Epidermal melanocyte (primary cell): Measurements from ENCODE around the gene SF3A2.
"Not testable (repeated sequence)": the region's sequence is repeated elsewhere in the genome, so short reads cannot be mapped to it uniquely, and the experiment has no call there.

Source experiments
- DNase-seq: peaks from one replicate; pipeline ENCODE4 v3.0.0; 2011; ENCODE audit warnings: low spot score; ENCODE audit not compliant: insufficient read length

SF3A2 gene

DNA sequence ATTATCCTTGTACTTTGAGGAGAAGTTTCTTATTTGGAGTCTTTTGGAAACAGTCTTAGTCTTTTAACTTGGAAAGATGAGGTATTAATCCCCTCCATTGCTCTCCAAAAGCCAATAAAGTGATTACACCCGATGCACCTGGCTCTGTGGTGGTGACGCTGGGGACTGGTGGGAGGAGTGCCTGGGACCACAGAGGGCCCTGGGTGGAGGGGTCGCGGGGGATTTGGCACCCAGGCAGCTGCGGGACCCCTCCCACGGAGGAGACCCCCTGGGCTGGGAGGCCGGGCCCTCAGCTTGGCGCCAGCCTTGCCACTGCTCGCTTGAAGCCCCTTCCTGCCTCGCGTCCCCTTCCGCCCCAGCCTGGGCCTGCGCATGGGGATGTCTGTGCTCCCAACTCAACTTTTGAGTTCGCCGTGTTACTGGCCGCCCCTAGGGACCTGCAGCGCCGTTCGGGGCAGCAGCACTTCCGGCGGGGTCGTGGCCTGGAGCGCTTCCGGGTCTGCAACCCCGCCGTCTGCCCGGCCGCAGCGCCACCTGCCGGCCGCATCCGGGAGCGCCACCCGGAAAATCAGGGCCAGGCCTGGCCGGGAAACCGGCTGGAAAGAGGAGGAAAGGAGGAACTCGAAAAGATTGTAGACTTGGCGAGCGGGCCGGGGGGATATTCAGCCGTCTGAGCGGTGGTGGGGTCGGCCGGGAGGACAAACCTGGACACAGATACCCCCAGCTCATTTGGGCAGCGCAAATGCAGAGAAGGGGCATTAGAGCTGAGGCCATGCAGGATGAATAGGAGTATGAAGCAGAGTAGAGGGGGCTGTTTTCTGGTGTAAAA is 36.9 kb downstream of the SF3A2 start:
- peak; percentile 98 for DNase-seq

DNA sequence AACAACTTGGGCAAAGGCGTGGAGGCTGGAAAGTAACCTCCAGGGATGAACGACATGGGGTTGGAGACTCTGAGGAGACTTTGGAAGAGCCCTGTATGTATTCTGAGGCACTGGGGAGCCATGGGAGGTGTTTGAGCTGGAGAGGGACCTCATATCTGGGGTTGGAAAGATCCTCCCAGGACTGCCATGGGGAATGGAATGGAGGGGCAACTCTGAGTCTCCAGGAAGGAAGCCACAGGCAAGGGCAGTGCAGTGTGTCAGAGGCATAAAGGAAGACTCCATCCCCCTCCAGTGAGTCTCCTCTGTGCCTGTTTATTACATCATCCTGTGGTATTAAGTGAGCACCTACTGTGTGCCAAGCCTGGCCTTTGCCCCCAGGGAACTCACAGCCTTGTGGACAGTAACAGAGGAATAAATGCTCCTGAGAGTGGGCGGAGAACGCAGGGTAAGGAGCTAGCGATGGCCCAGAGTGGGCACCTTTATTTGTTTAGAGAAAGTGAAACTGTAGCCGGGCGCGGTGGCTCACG is 37.6 kb downstream of the SF3A2 start:
- DNase-seq, result no peak

DNA sequence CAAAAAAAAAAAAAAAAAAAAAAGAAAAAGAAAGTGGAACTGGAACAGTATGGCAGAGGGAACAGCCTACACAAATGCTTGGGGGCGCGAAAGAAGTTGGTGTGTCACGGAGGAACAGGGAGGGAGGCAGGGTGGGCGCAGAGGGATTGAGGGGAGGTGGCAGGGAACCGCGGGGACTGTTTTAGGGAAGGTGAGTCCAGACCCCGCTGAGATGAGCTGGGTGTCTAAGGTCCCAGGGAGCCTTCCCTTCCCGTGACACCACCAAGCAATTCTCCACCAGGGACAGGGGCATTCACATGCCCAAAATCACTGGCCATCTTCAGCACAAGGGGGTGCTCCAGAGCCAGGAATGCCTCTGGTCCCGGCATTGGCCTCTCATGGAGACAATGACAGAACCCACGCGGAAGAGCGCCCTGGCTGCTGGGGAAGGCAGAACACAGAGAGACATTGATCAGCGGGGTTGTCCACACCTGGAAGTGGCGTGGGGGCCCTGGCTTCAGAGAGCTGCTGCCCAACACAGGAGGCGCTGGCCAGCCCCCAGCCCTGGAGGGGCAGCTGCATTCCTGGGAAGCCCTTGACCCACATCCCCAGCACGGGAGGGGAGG is 38.4 kb downstream of the SF3A2 start:
- no peak for DNase-seq

DNA sequence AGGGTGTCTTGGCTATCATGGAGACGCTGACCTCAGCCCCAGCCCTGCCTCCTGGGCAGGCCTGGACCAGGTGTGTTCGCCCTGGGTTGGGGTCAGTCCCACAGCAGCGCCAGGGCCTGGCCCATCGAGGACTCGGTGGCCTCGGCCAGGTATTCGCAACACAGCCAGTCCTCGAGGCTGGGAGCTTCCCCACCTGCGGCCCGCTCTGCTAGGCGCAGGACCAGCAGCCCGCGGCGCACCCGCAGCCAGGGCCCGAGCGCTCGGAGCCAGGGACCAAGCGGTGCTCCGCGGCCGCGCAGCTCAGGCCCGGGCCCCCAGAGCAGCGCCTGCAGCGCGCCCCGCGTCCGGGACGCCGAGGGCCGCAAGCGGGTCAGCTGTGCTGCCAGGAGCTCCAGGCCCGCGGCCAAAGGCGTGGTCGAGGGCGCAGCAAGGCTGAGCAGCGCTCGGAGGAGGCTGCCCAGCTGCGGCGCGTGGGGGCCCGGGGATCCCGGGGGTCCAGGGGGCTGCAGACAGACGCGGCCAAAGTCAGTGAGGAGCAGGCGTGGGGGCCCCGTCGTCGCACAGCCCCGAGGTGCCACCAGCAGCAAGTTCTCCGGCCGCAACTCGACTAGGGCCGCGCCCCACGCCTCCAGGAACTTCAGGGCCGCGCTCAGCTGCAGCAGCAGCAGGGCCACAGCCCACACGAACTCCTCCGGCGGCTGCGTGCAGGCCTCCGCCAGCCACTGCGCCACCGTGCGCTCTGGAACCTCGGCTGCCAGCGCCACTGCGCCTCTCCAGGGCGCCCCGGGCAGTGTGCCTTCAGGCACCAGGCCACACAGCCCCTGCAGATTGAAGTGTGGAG is 39.2 kb downstream of the SF3A2 start:
- DNase-seq, result no peak

- no peak for DNase-seq
These were observed 39.9 kb downstream of the SF3A2 start for GRCh38 chr19:2276429-2276986.

DNA sequence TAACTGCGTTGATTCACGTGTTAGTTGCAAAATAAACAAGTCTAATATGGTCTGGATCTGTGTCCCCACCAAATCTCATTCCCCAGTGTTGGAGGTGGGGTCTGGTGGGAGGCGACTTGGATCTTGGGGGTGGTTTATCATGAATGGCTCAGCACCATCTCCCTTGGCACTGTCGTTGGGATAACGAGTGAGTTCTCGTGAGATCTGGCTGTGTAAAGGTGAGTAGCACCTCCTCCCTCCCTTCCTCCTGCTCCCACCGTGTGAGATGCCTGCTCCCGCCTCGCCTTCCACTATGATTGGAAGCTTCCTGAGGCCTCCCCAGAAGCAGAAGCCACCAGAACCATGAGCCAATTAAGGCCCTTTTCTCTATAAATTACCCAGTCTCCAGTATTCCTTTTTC is 40.5 kb downstream of the SF3A2 start:
- DNase-seq, result no peak

- DNase-seq, result no peak
These were observed 42.0 kb downstream of the SF3A2 start for GRCh38 chr19:2278459-2279158.

DNA sequence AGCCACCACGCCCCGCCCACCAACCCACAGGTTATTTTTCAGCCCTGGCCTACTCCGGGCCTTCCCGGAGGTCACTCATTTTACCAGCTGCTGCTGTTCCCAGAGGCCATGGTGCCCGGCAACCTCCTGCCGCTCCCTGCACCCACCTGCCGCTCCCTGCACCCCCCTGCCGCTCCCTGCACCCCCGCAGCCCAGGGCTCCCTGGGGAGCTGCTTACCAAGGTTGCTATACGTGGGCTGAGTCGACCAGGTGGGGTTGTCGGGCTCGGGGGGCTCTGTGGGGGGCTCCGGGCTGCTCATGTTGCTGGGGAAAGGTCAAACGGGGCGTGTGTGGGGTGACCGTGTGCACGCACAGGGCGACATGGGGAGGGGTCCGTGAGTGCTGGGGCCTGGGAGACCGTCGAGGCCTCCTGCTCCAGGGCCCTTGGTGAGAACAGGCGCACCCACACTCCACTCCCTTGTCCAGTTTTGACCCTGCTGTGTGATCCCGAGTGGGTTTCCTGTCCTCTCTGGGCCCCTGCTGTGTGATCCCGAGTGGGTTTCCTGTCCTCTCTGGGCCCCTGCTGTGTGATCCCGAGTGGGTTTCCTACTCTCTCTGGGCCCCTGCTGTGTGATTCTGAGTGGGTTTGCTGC is 44.1 kb downstream of the SF3A2 start:
- no peak for DNase-seq

GRCh38 chr19:2281265-2282061 is 44.8 kb downstream of the SF3A2 start:
- not testable (repeated sequence) for DNase-seq

DNA sequence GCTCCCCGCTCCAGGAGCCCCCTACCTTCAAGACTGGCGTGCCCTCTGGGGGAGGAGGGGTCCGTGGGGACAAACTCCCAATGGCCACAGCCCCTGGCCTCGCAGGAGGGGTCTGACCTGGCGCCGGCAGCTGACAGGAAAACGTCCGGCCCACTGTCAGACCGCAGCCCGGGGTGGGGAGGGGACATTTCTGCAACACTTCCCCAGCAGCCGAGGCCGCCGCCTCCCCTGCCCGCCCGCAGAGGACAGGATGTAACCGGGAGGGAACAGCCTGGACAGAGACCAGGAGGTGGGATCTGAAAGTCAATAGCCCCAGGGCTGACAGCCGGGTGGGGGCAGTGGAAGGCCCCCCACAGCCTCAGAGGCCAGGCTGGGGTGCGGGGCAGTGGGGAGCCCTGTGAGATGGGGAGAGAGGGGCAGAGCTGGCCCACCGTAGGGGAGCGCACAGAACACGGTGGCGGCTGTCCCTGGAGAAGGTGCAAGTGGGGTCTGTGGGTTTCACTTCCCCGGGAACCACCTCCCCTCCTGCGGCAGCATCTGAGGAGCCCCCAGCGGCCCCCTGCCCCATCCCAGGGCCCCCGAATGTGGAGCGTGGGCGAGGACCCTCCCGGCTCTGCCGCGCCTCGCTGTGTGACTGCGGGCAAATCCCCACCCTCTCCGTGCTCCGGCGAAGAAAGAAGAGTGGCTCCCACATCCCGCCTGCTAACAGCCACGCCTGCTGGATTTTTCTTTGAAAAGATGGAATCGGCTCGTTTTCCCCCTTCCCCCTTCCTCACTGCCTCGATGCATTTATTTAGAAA is 45.6 kb downstream of the SF3A2 start, which contains the start of gene PEAK3:
PEAK3 (minus strand) TSS at position 114 of the 800 bp plus-strand sequence. CDS start 1,244 bp downstream, outside the sequence.
- no peak for DNase-seq

DNA sequence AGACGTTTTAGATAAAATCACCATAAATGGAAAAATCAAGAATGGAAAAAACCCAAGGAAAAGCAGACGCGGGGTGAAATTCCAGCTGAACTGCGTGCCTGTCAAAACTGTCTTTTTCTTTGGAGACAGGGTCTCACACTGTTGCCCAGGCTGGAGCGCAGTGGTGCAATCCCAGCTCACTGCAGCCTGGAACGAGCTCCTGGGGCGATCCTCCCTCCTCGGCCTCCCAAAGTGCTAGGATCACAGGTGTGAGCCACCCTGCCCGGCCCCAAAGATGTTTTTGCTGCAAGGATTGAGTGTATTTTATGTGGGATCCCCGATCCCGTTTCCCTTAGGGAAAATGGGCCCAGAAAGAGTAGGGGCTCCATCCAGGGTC is 46.2 kb downstream of the SF3A2 start:
- no peak for DNase-seq

GRCh38 chr19:2283835-2284507 is 47.3 kb downstream of the SF3A2 start:
- no peak for DNase-seq

DNA sequence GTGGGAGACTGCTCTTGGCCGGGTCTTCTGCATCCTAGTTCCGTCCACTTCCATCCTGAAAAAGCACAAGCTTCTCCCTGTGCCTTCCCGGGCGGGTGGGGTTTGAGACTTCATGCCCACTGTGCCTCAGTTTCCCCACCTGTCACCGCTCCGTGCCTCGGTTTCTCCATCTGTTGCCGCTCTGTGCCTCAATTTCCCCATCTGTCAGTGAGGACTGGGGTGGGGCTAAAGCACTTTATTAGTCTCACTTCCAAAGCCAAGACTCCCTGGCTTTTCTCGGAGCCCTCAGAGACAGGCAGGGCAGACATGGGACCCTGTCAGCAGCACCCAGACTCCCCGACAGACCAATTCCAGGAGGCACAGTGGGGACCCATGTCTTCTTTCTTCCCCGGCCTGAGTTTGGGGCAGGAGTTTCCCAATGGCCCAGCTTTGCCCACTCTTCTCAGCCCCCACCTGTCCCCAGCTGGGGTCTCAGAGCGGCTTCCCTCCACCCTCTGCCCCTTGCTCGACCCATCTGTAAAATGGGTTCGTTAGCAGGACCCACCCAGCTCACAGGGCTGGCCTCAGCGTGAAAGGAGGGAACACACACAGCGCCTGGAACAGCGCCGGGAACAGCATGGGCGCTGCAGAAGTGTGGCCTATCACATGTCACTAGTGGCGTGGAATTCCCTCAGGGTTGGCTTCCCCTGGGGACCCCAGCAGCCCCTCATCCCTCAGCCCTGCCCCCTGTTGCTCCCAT is 49.9 kb downstream of the SF3A2 start:
- peak; percentile 12 for DNase-seq

GRCh38 chr19:2287585-2288337 is 51.1 kb downstream of the SF3A2 start:
- peak; percentile 14 for DNase-seq

DNA sequence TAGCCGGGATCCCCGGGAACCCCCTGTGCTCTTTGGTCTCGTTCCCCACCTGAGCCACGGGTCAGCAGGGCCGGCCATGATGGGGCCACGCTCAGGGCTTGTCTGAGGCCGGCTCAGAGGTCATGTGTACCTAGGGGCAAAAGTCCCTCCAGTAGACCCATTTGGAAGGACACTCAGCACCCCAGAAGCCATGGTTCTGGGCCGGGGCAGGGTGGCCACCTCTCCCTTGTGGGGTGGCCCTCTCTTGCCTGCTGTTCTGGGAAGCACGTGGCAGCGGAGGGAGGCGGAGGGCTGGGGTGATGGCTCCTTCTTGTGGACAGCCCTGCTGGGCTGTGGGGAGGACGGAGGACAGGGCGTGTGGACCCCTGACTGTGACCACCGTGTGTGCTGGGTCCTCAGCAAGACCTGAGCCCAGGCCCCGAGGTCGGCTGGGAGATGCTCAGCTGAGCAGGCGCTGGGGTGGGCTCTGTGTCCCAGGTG is 51.8 kb downstream of the SF3A2 start:
- peak; percentile 14 for DNase-seq
